D721Med (cell line): ENCODE data around the gene UTRN.

ENCODE experiments used
- DNase-seq: peaks from one replicate; pipeline ENCODE4 v3.0.0; 2011; ENCODE audit warnings: low spot score; ENCODE audit not compliant: insufficient read length
- FAIRE-seq: peaks from 2 replicates; lab custom pipeline; 2011; peaks lifted over from hg19 to GRCh38; lab: Jason Lieb, UNC
- TF ChIP-seq, protein P1 (sequence below): IDR thresholded peaks from 2 replicates; pipeline ENCODE4 v1.5.1; 2012; ENCODE audit warnings: mild to moderate bottlenecking, control low read depth; ENCODE audit not compliant: insufficient read depth; ENCODE audit errors: missing control alignments

Gene UTRN

DNA sequence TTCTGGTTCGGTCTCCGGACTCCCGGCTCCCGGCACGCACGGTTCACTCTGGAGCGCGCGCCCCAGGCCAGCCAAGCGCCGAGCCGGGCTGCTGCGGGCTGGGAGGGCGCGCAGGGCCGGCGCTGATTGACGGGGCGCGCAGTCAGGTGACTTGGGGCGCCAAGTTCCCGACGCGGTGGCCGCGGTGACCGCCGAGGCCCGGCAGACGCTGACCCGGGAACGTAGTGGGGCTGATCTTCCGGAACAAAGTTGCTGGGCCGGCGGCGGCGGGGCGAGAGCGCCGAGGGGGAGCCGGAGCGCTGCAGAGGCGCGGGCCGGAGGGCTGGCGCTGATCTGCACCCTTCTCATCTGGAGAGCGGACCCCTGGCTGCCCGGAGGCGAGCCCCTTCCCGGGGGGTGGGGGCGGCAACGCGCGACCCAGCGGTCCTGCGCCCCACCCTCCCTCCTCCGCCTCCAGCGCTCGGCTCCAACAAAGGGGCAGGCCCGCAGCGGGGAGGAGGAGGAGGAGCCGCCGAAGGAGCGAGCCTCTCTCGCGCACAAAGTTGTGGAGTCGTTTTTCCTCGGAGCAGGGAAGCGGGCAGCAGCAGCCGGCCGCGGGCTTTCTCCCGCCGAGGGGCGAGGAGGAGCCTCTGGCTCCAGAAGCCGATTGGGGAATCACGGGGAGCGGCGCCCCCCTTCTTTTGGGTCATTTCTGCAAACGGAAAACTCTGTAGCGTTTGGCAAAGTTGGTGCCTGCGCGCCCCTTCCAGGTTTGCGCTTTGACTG is at the start of gene UTRN:
Gene UTRN, plus strand, starts transcription at position 553 of the 765 bp plus-strand sequence. CDS start 6,494 bp downstream, outside the sequence.
- FAIRE-seq (no peak), DNase-seq (no peak)
- TF ChIP-seq, protein P1, sequence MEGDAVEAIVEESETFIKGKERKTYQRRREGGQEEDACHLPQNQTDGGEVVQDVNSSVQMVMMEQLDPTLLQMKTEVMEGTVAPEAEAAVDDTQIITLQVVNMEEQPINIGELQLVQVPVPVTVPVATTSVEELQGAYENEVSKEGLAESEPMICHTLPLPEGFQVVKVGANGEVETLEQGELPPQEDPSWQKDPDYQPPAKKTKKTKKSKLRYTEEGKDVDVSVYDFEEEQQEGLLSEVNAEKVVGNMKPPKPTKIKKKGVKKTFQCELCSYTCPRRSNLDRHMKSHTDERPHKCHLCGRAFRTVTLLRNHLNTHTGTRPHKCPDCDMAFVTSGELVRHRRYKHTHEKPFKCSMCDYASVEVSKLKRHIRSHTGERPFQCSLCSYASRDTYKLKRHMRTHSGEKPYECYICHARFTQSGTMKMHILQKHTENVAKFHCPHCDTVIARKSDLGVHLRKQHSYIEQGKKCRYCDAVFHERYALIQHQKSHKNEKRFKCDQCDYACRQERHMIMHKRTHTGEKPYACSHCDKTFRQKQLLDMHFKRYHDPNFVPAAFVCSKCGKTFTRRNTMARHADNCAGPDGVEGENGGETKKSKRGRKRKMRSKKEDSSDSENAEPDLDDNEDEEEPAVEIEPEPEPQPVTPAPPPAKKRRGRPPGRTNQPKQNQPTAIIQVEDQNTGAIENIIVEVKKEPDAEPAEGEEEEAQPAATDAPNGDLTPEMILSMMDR: no peak

DNA sequence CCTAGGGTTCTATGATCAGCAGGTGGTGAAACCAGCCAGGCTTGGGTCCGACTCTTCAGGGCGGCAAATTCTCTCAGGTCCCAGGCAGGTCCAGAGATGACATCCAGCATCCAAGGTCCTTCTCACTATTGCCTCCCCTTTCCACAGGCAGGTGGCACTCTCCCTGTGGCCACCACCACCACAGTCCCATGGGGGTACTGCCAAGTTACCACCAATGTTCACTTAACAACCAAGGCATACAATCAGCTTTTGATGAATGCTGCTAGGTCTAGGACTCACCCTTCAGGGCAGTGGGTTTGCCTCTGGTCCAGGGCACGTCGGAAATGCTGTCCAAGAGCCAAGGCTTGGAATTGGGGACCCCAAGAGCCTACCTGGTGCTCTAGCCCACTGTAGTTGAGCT is 40.4 kb upstream of the UTRN start:
- TF ChIP-seq, protein P1: no peak
- FAIRE-seq: no peak
- DNase-seq: no peak

DNA sequence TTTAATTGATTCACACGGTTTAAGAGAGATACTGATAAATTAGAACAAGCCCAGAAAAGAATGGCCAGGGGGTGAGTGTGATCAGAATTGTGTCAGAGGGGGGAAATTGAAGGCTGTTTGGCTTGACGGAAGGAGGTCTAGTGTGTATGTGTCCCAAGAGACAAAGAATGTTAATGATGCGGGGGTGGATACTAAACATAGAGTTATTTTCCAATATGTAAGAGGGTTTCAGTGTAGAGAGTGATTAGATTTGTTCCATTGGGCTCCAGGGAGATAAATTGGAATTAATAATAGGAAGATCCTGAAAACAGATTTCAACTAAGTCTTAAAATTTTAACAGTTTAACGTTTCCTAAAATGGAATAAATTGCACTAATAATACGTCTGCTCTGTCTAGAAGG is 38.1 kb upstream of the UTRN start:
- FAIRE-seq: no peak
- TF ChIP-seq, protein P1: no peak
- DNase-seq: no peak

DNA sequence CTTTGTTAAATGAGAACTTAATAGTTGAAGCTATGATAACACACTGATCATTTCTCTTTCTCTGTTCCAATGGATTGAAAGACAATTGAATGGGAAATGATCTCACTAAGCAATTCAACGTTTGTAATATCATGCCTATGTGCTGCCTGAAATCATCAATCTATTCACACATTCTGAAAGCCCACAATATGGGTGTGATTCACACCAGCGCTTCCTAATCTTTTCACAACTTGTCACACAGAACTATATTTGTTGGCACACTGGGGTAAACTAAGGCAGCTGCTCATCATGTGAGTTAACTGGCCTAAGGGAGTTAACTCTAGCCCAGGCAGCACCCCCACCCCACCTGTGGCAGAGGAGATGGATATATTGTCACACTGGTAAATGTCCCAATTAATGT is 37.1 kb upstream of the UTRN start:
- FAIRE-seq: no peak
- no peak for DNase-seq

DNA sequence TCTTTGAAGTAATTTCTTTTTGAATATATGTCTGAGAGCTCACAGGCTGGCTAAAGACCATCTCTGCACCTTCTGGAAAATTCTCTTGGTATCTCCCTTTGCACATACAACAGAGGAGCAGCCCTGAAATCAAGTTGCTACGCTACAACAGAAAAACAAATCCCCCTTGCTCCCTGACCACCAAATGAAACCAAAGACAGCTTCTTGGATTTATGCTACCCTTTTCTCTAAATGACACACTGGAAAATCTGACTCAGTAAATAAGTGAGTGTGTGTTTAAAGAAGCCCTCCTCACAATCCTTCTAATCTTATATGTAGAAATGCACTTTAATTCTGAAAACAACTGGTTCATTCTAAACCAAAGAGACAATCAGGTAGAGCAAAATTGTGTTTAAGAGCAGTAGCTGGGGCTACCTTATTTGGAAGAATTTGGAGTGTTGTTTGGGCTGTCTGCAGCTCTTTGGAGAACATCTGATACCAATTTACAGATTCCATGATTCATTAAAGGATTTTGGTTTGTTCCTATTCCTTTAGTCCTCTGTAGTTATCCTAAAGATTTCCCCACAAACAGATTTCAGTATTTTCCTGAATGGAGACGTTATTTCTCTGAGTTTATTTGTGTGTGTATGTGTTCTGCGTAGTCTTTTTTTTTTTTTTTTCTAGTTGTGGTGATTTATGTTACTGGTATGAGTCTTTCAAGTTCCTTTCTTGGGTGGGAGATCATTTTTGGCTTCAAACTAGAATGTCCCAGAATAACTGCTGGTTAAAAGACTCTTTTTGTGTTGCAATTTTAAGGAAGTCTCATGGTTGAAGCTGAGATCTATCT is 36.4 kb upstream of the UTRN start:
- TF ChIP-seq, protein P1: no peak
- DNase-seq (no peak), FAIRE-seq (no peak)

More for the DNA sequence above, 37.1 kb upstream of the UTRN start:
- TF ChIP-seq, protein P1: no peak

- FAIRE-seq (no peak), DNase-seq (no peak)
- TF ChIP-seq, protein P1: no peak
These were observed 34.9 kb upstream of the UTRN start for GRCh38 chr6:144250276-144250675.
